HCT116 (cell line): ENCODE results near the gene HEATR5B.

Experiments used
- CTCF ChIP-seq, 3 experiments: fragments of 200-600 bp in 1 of 3; sonication (generic) in 1 of 3; IDR thresholded peaks in 2 of 3; conservative IDR thresholded peaks in 1 of 3; 2 replicates each; pipeline ENCODE4 v1.5.1; 2012 to 2017; ENCODE audit warnings: low read depth in 2 of 3, low read length in 2 of 3, antibody characterized with exemption in 1 of 3, borderline replicate concordance in 1 of 3, control low read depth in 1 of 3, mild to moderate bottlenecking in 1 of 3, mixed read lengths in 1 of 3, mixed run types in 1 of 3, moderate library complexity in 1 of 3; ENCODE audit not compliant: insufficient read depth in 1 of 3
- POLR2A ChIP-seq: IDR thresholded peaks from 2 replicates; pipeline ENCODE4 v1.7.0; 2011; ENCODE audit warnings: borderline replicate concordance; ENCODE audit not compliant: insufficient read depth, insufficient read length; ENCODE audit errors: extremely low read depth
- POLR2AphosphoS5 ChIP-seq: IDR thresholded peaks from 2 replicates; pipeline ENCODE4 v1.6.1; 2011; ENCODE audit warnings: mild to moderate bottlenecking, low read depth, low read length, moderate library complexity
- SIN3A ChIP-seq: IDR thresholded peaks from 2 replicates; pipeline ENCODE4 v1.6.1; 2012; ENCODE audit warnings: low read depth
- SP1 ChIP-seq: IDR thresholded peaks from 2 replicates; pipeline ENCODE4 v1.6.1; 2012; ENCODE audit warnings: low read depth
- YY1 ChIP-seq: IDR thresholded peaks from 2 replicates; pipeline ENCODE4 v1.6.1; 2011; ENCODE audit warnings: low read length, low read depth, moderate library complexity, mild to moderate bottlenecking; ENCODE audit not compliant: insufficient replicate concordance; ENCODE audit errors: extremely low read depth
- ZFX ChIP-seq: fragments of 450-650 bp; IDR thresholded peaks from 2 replicates; pipeline ENCODE4 v1.6.1; 2017

- TF ChIP-seq POLR2AphosphoS5 (no peak), ZFX (no peak), CTCF (IDR thresholded peaks at IDR 0.05 in 2 of 3, conservative IDR thresholded peaks at IDR 0.05 in 1 of 3; ENCODE audit: borderline replicate concordance in 1 of 3, insufficient read depth in 1 of 3, low read depth in 2 of 3, low read length in 2 of 3) (no peak), POLR2A (no peak), YY1 (no peak), SP1 (no peak), SIN3A (no peak)
These were observed 63.0 kb downstream of the HEATR5B start for GRCh38 chr2:37020887-37021796.
